GM18951 (cell line): ENCODE data around the gene GMPPB.

Experiments
- POLR2A ChIP-seq: IDR thresholded peaks from 4 replicates; pipeline ENCODE4 v1.6.1; 2011; ENCODE audit warnings: mild to moderate bottlenecking; ENCODE audit not compliant: insufficient read length, insufficient read depth; ENCODE audit errors: extremely low read depth
- in situ Hi-C: fragments of 300-500 bp; cut with MboI; formaldehyde crosslinking; loops from one replicate; pipeline ENCODE4 v1.12.0; 2022; ENCODE audit warnings: low sequenced_read_pairs, mixed read lengths, inconsistent platforms; ENCODE audit not compliant: unreplicated experiment

The GMPPB gene

DNA sequence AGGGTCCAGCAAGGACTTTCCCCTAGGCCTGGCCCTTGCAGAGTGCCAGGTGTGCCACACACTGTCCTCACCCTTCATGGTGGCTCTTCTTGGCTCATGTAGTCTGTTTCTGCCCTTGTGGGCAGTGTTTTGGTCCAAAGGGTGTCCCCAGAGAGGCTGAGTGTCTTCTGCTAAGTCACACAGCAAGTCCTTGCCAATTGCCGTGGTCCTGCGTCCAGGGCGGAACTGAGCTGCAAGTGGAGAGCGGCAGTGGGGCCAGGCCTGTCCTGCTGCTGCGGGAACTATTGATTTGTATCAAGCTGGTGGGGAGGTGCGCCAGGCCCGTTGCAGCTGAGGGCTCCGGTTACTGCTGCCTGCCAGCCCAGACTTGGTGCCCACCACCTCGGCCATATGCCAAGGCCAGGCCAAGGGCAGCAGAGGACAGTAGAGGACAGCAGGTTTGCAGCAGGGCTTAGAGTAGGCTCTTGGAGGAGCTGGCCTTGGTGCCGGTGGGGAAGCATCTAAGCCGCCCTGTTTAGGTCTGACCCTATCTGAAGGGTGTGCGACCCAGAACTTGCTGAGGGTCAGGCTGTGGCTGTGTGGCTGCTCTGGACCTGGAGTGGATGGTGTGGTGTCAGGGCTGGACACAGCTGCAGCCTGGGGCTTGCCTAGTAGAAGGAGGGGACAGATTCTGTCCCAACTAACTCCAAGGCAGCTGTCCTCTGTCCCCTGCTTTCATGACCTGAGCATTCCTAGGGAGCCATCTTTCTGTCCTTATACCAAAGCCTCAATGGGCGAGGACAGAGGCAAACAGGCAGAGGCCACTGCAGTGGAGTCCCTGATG lies 8.8 kb downstream of the GMPPB start:
- in situ Hi-C loops, result no loop called here
- no peak for TF ChIP-seq POLR2A

- TF ChIP-seq POLR2A, result no peak
- in situ Hi-C loops, result no loop called here
Measured at GRCh38 chr3:49713336-49714105, 10.2 kb downstream of the GMPPB start.

GRCh38 chr3:49712631-49713317 lies 11.0 kb downstream of the GMPPB start:
- no peak for TF ChIP-seq POLR2A
- in situ Hi-C loops, result no loop called here

DNA sequence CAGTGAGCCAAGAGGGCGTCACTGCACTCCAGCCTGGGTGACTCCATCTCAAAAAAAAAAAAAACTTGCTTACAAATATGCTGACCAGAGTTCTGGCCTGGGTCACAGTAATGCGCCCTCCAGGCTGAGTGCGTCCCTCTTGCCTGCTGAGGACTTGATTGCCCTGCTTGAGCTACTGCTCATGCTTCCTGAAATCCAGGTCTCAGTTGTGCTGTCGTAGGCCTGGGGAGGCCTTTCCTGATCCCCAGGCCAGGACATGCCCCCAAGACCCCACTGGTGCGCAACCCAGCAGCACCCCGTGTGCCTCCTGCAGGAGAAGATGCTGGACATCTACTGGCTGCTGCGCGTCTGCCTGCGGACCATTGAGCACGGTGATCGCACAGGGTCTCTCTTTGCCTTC lies 11.6 kb downstream of the GMPPB start:
- no peak for TF ChIP-seq POLR2A
- in situ Hi-C loops, result no loop called here

DNA sequence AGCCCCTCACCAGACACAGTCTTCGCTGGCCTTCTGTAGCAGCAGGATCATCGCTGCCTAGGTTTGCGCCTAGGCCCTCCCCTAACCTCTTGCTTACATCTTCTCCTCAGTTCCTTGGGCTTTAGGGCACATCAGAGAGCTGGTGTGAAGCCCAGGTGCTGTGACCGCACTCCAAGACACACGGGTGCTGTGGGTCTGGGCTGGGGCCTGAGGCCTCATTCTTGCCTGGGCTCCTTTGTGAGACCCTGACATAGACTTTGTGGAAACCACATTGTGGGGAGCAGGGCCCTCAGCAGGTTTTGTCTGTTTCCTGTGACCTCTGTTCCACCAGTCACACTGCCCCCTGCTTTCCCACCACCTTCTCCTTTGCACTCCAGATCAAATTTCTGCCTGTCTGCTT lies 12.3 kb downstream of the GMPPB start:
- in situ Hi-C loops, result no loop called here
- no peak for TF ChIP-seq POLR2A

DNA sequence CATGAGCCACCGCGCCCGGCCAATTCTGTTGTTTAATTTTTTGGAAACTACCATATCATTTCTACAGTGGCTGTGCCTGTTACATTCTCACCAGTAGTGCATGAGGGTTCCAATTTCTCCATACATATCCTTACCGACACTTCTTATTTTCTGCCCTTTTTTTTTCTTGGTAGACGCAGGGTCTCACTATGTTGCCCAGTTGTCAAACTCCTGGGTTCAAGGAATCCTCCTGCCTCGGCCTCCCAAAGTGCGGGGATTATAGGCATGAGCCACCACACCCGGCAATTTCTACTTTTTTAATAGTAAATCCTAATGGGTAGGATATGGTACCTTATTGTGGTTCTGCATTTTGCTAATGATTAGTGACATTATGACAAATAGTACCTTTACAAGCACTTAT lies 13.9 kb downstream of the GMPPB start:
- TF ChIP-seq POLR2A, result no peak
- in situ Hi-C loops, result no loop called here

DNA sequence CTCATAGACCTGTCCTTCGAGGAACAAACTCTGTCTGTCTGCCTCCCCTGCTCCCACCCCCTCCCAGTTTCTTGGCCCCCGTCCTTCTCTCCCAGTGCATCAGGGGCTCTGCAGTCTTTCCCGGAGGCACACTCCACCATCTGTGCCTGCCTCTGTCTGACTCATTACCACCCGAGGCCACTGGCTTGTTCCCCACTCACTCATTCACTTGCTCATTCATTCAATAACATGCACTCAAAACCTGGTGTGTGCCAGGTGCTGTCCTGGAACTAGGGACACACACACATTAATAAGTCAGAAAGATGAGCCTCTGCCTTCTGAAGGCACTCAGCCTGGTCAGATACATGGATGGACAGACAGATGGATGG lies 16.7 kb downstream of the GMPPB start:
- TF ChIP-seq POLR2A, result no peak

DNA sequence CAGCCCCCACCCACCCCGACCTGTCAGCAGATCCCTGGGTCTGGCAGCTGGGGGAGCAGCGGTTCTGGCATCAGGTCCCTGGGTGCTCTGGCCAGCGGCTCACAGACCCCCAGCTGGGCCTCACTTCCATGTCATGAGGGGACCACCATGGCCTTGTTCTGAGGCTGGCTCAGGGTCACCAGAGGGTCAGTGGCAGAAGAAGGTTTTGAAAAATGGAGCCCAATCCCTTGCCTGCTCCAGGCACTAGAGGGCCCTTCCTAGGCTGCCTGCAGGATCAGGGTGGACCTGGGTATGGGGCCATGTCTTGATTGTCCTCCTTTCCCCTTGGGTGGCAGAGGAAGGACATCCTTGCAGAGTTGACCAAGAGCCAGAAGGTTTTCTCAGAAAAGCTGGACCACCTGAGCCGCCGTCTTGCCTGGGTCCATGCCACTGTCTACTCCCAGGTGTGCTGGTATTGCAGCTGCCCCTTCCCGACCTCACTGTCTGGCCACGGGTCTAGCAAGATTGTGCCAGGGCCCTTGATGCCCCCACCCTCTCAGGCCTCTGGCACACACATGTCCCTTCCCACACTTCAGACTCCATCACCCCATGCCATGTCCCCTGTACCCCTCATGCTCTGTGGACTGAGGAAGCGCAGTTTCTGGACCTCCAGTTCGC lies 17.2 kb downstream of the GMPPB start:
- TF ChIP-seq POLR2A, result no peak

More for the DNA sequence above, 16.7 kb downstream of the GMPPB start:
- in situ Hi-C loops, result no loop called here

DNA sequence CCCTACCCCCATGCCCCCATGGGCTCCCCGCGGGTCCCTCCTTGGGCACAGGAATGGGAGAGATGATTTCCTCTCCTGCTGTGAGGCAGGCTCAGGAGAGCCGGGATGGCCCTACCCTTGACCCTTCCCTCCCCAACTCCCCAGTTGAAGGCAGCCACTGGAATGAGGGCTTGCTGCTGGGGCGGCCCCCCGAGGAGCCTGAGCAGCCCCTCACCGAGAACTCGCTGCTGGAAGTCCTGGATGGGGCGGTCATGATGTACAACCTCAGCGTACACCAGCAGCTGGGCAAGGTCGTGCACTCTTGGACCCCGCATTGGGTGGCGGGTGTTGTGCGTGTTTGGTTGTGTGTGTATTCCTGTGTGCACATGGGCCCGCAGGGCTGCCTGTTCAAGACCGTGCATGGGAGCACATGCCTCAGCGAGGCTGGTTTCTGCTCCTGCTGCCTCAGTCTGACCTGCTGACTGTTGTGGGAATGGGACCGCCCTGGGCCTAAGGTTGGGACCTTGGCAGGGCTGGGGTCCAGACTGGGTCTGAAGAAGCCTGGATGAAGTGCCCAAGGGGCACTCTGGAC lies 18.3 kb downstream of the GMPPB start:
- TF ChIP-seq POLR2A, result no peak
- in situ Hi-C loops, result no loop called here

More for the DNA sequence above, 17.2 kb downstream of the GMPPB start:
- in situ Hi-C loops, result no loop called here

DNA sequence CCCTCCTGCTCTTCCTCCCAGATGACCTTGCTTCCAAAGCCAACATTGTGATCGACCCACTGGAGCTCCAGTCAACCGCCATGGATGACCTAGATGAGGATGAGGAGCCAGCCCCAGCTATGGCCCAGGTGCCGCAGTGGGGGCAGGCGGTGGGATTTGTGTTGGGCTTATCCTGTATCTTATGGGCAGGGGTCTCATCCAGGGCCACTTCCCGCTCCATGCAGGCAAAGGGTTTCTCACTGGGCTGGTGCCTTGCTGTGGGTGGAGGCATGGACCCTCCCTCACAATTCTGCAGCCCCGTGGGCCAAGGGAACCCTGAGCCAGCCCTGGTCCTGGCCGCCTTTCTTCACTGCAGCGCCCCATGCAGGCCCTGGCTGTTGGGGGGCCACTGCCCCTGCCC lies 19.1 kb downstream of the GMPPB start:
- in situ Hi-C loops, result no loop called here
- TF ChIP-seq POLR2A, result no peak

DNA sequence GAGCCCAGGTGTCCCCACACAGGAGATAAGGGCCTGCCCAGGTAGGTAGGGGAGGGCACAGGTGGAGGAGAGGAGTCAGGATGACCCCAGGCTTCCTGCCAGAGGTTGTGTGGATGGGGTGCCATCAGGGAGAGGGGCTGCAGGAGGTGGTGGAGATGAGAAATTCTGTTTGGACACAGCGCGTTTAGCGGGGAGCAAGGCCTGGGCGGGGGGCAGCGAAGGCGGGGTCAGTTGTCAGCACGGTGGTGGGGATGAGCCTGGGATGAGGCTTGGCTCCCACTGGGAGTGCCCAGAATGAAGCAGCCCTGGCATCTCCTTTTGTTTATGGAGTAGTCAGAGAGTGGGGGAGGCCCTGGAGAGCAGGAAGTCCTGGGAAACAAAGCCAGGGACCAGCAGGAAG lies 19.8 kb downstream of the GMPPB start:
- in situ Hi-C loops, result no loop called here
- TF ChIP-seq POLR2A, result no peak

- in situ Hi-C loops, result no loop called here
Measured at GRCh38 chr3:49703443-49703927, 20.3 kb downstream of the GMPPB start.

More at GRCh38 chr3:49703443-49703927, 20.3 kb downstream of the GMPPB start:
- TF ChIP-seq POLR2A, result no peak
